Astrocyte (in vitro differentiated cells and primary cell): ENCODE measurements around the gene PEX19. TPM values are rescaled to one million over a fixed set of nuclear protein-coding genes. Genes with fewer than 3 reads are reported as not detected.
A peak's percentile ranks its signal among the peaks of the same experiment; 100 is the strongest.

Experiments used
- DNase-seq: peaks from one replicate; pipeline ENCODE4 v3.0.0-alpha.2; 2010; ENCODE audit warnings: low read depth
- FAIRE-seq: peaks from 2 replicates; lab custom pipeline; 2011; peaks lifted over from hg19 to GRCh38; lab: Jason Lieb, UNC
- H2AFZ ChIP-seq: 2 replicates; pipeline ENCODE4 v1.6.0; 2012; ENCODE audit warnings: low read depth, low read length, inconsistent platforms
- H3K27ac ChIP-seq: 2 replicates; pipeline ENCODE4 v1.5.1; 2011; ENCODE audit warnings: low read depth, low read length, inconsistent platforms
- H3K27me3 ChIP-seq: 2 replicates; pipeline ENCODE4 v1.6.0; 2011; ENCODE audit warnings: low read length, inconsistent platforms; ENCODE audit not compliant: insufficient read depth
- H3K36me3 ChIP-seq: 2 replicates; pipeline ENCODE4 v1.5.1; 2011; ENCODE audit warnings: low read length, inconsistent platforms; ENCODE audit not compliant: insufficient read depth
- H3K4me1 ChIP-seq: 2 replicates; pipeline ENCODE4 v1.5.1; 2011; ENCODE audit warnings: low read length, inconsistent platforms; ENCODE audit not compliant: insufficient read depth
- H3K4me2 ChIP-seq: 2 replicates; pipeline ENCODE4 v1.6.0; 2012; ENCODE audit warnings: low read length, inconsistent platforms
- H3K4me3 ChIP-seq: 2 replicates; pipeline ENCODE4 v1.5.1; 2011; ENCODE audit warnings: low read depth, mild to moderate bottlenecking, low read length, inconsistent platforms; ENCODE audit not compliant: insufficient read depth
- H3K79me2 ChIP-seq: 2 replicates; pipeline ENCODE4 v1.6.0; 2012; ENCODE audit warnings: mild to moderate bottlenecking, low read length, inconsistent platforms; ENCODE audit not compliant: insufficient read depth
- H3K9ac ChIP-seq: 2 replicates; pipeline ENCODE4 v1.6.0; 2012; ENCODE audit warnings: mild to moderate bottlenecking, low read length, inconsistent platforms
- H3K9me3 ChIP-seq: 2 replicates; pipeline ENCODE4 v1.5.1; 2012; ENCODE audit warnings: low read depth, mild to moderate bottlenecking, low read length, inconsistent platforms; ENCODE audit not compliant: insufficient read depth
- H4K20me1 ChIP-seq: 2 replicates; pipeline ENCODE4 v1.6.0; 2012; ENCODE audit warnings: low read length, inconsistent platforms; ENCODE audit not compliant: insufficient read depth
- H3K27ac Mint-ChIP-seq: one replicate; pipeline ENCODE4 v1.8.0; 2021; ENCODE audit warnings: mild to moderate bottlenecking, mixed read lengths; ENCODE audit not compliant: unreplicated experiment
- H3K27me3 Mint-ChIP-seq: one replicate; pipeline ENCODE4 v1.8.0; 2021; ENCODE audit warnings: low read depth, mixed read lengths; ENCODE audit not compliant: unreplicated experiment
- H3K36me3 Mint-ChIP-seq: one replicate; pipeline ENCODE4 v1.8.0; 2021; ENCODE audit warnings: low read depth, mixed read lengths; ENCODE audit not compliant: unreplicated experiment
- H3K4me1 Mint-ChIP-seq: one replicate; pipeline ENCODE4 v1.8.0; 2021; ENCODE audit warnings: low read depth, mixed read lengths; ENCODE audit not compliant: unreplicated experiment
- H3K4me3 Mint-ChIP-seq: one replicate; pipeline ENCODE4 v1.8.0; 2021; ENCODE audit warnings: mild to moderate bottlenecking, moderate library complexity, mixed read lengths; ENCODE audit not compliant: unreplicated experiment
- H3K9me3 Mint-ChIP-seq: one replicate; pipeline ENCODE4 v1.8.0; 2021; ENCODE audit warnings: mild to moderate bottlenecking, mixed read lengths; ENCODE audit not compliant: unreplicated experiment
- EZH2 ChIP-seq: IDR thresholded peaks from 2 replicates; pipeline ENCODE4 v1.6.1; 2012; ENCODE audit warnings: mild to moderate bottlenecking, low read length, inconsistent platforms; ENCODE audit not compliant: insufficient read depth
- total RNA-seq: library from RNA; stranded (reverse); gene quantifications from 2 replicates; pipeline ENCODE4 v1.2.1, GENCODE V29; 2021
- TF ChIP-seq, protein P1 (sequence below): IDR thresholded peaks from 2 replicates; pipeline ENCODE4 v1.5.1; 2011; ENCODE audit warnings: low read depth, mild to moderate bottlenecking, inconsistent platforms, low read length, moderate library complexity; ENCODE audit not compliant: insufficient read depth

Gene PEX19
- total RNA-seq, 1 donor from 2014 or later, result 64.2 TPM

DNA sequence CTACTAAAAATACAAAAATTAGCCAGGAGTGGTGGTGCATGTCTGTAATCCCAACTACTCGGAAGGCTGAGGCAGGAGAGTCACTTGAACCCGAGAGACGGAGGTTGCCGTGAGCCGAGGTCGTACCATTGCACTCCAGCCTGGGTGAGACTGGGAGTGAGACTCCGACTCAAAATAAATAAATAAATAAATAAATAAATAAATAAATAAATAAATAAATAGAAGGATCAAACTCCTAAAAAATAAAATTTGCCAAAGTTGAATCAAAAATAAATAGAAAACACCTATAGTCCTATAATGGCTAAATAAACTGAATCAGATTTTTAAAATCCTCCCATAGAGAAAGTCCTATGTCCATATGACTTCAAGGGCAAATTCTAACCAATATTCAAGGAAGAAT is 15.2 kb upstream of the PEX19 start:
- no peak overlapping the region for H3K9ac ChIP-seq
- no peak overlapping the region for H3K27ac ChIP-seq
- H3K27me3 ChIP-seq, result no peaks in the 10 kb centered on the region
- H3K36me3 ChIP-seq, result peaks cover 75% of the 10 kb centered on the region
- no peak for TF ChIP-seq EZH2
- TF ChIP-seq, protein P1, sequence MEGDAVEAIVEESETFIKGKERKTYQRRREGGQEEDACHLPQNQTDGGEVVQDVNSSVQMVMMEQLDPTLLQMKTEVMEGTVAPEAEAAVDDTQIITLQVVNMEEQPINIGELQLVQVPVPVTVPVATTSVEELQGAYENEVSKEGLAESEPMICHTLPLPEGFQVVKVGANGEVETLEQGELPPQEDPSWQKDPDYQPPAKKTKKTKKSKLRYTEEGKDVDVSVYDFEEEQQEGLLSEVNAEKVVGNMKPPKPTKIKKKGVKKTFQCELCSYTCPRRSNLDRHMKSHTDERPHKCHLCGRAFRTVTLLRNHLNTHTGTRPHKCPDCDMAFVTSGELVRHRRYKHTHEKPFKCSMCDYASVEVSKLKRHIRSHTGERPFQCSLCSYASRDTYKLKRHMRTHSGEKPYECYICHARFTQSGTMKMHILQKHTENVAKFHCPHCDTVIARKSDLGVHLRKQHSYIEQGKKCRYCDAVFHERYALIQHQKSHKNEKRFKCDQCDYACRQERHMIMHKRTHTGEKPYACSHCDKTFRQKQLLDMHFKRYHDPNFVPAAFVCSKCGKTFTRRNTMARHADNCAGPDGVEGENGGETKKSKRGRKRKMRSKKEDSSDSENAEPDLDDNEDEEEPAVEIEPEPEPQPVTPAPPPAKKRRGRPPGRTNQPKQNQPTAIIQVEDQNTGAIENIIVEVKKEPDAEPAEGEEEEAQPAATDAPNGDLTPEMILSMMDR, result no peak
- no peak overlapping the region for H3K27ac Mint-ChIP-seq
- H3K4me3 ChIP-seq, result no peak overlapping the region
- no peak overlapping the region for H2AFZ ChIP-seq
- no peak overlapping the region for H3K4me2 ChIP-seq
- DNase-seq (no peak), FAIRE-seq (no peak)
- peaks cover 66% of the 10 kb centered on the region for H4K20me1 ChIP-seq
- no peak overlapping the region for H3K4me3 Mint-ChIP-seq
- H3K27me3 Mint-ChIP-seq, result no peaks in the 10 kb centered on the region
- H3K79me2 ChIP-seq, result peaks cover 28% of the 10 kb centered on the region
- no peaks in the 10 kb centered on the region for H3K9me3 Mint-ChIP-seq
- H3K4me1 ChIP-seq, result no peaks in the 10 kb centered on the region
- peaks cover 29% of the 10 kb centered on the region for H3K36me3 Mint-ChIP-seq
- H3K4me1 Mint-ChIP-seq, result no peaks in the 10 kb centered on the region
- no peaks in the 10 kb centered on the region for H3K9me3 ChIP-seq

DNA sequence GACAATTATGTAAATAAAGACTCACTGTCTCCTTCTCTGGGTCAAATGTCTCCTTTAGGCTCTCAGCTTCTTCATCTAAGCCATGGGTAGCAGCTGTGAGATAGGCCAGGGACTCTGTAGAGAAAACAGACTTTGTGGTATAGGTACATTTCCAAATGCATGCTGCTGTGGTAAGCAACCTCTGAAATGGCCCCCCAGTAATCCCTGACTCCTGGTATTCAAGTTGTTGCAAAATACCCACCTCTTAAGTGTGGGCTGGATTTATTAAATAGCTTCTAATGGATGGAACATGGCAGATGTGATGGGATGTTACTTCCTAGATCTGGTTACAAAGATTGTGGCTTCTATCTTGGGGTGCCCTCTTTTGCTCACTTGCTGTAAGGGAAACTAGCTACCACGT is 11.1 kb upstream of the PEX19 start:
- FAIRE-seq, result no peak
- Histone ChIP-seq H4K20me1 (peaks cover 95% of the 10 kb centered on the region), H3K9ac (no peak overlapping the region), H3K27me3 (no peaks in the 10 kb centered on the region), H3K36me3 (peaks cover 90% of the 10 kb centered on the region), H3K4me3 (no peak overlapping the region), H2AFZ (no peak overlapping the region), H3K4me2 (no peak overlapping the region), H3K9me3 (no peaks in the 10 kb centered on the region), H3K27ac (no peak overlapping the region), H3K79me2 (peaks cover 17% of the 10 kb centered on the region), H3K4me1 (no peaks in the 10 kb centered on the region)
- Mint-ChIP-seq H3K4me1 (peaks cover 15% of the 10 kb centered on the region), H3K4me3 (no peak overlapping the region), H3K36me3 (peaks cover 43% of the 10 kb centered on the region), H3K9me3 (no peaks in the 10 kb centered on the region), H3K27ac (no peak overlapping the region), H3K27me3 (no peaks in the 10 kb centered on the region)
- no peak for DNase-seq
- no peak for TF ChIP-seq EZH2
- TF ChIP-seq, protein P1, result no peak

DNA sequence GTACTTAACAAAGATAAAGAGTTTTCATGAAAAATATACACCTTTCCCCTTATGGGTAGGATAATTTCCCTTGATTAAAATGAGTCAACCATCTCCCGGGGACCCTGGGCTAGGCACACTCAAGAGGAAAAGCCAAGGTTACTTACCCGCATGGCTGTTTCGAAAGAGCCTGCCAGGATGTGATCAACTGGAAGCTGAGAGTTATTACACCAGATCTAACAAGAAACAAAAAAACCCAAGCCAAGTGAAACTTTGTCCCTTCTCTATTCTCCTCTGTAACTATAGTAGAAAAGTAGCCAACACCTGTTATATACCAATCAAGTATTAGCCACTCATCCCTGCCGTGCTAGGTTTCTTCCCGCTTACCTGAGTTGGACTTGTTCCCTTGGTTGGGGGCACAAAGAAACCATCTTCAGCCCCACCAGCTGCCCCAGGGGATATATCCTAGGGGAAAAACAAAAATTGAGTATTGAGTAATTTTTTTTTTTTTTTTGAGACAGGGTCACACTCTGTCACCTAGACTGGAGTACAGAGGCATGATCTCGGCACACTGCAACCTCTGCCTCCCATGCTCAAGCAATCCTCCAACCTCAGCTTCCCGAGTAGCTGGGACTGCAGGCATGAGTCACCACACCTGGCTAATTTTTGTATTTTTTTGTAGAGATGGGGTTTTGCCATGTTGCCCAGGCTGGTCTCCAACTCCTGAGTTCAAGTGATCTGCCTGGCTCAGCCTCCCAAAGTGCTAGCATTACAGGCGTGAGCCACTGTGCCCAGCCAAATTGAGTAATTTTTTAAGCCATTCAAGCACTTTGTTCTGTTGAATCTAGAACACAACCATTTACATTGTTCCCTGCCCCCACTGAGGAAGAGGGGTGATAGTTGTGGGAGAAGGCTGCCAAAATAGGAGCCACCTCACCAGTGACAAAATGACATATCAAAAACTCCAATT is 8.4 kb upstream of the PEX19 start:
- Histone ChIP-seq H3K79me2 (peaks cover 3% of the 10 kb centered on the region), H3K4me3 (no peak overlapping the region), H3K4me1 (no peaks in the 10 kb centered on the region), H3K4me2 (no peak overlapping the region), H3K27me3 (no peaks in the 10 kb centered on the region), H2AFZ (no peak overlapping the region), H3K9me3 (no peaks in the 10 kb centered on the region), H3K27ac (no peak overlapping the region), H3K36me3 (peaks cover 94% of the 10 kb centered on the region), H3K9ac (no peak overlapping the region), H4K20me1 (peaks cover 92% of the 10 kb centered on the region)
- no peak for TF ChIP-seq EZH2
- TF ChIP-seq, protein P1, result no peak
- Mint-ChIP-seq H3K27me3 (no peaks in the 10 kb centered on the region), H3K27ac (peak overlapping the region; percentile 63), H3K4me3 (no peak overlapping the region), H3K4me1 (peaks cover 17% of the 10 kb centered on the region), H3K36me3 (peaks cover 50% of the 10 kb centered on the region), H3K9me3 (no peaks in the 10 kb centered on the region)
- DNase-seq (no peak), FAIRE-seq (no peak)
